ENCODE measurements around the gene PPIL1.

PPIL1 gene

GRCh38 chr6:36888654-36889481 is 14.3 kb upstream of the PPIL1 start:
- DNase-seq (ENCODE audit: low read depth in 1 of 2, low spot score in 1 of 2), result no peak

GRCh38 chr6:36888115-36888643 is 13.6 kb upstream of the PPIL1 start:
- DNase-seq (ENCODE audit: low read depth in 1 of 2, low spot score in 1 of 2), result no peak

GRCh38 chr6:36886950-36887618 is 12.5 kb upstream of the PPIL1 start:
- no peak for DNase-seq (ENCODE audit: low read depth in 1 of 2, low spot score in 1 of 2)

GRCh38 chr6:36885461-36886401 is 11.1 kb upstream of the PPIL1 start, which contains the start of gene C6orf89:
Gene C6orf89 (plus strand): TSS chr6:36885952. CDS start chr6:36899445, 13,493 bp downstream.
- DNase-seq (ENCODE audit: low read depth in 1 of 2, low spot score in 1 of 2), result peak; percentile 86 to 91

GRCh38 chr6:36884610-36885009 is 10.0 kb upstream of the PPIL1 start:
- no peak for DNase-seq (ENCODE audit: low read depth in 1 of 2, low spot score in 1 of 2)

- no peak for DNase-seq (ENCODE audit: low read depth in 1 of 2, low spot score in 1 of 2)
Observed at GRCh38 chr6:36875250-36875633, 639 bp upstream of the PPIL1 start.

- no peak for DNase-seq (ENCODE audit: low read depth in 1 of 2, low spot score in 1 of 2)
Observed at GRCh38 chr6:36873612-36874442, 776 bp downstream of the PPIL1 start.

- DNase-seq (ENCODE audit: low read depth in 1 of 2, low spot score in 1 of 2), result no peak
Observed at GRCh38 chr6:36873115-36873514, 1.5 kb downstream of the PPIL1 start.

- DNase-seq (ENCODE audit: low read depth in 1 of 2, low spot score in 1 of 2), result no peak
Observed at GRCh38 chr6:36871686-36872085, 2.9 kb downstream of the PPIL1 start.

GRCh38 chr6:36867471-36868224 is 7.0 kb downstream of the PPIL1 start:
- no peak for DNase-seq (ENCODE audit: low read depth in 1 of 2, low spot score in 1 of 2)

- DNase-seq (ENCODE audit: low read depth in 1 of 2, low spot score in 1 of 2), result no peak
Observed at GRCh38 chr6:36865835-36866234, 8.8 kb downstream of the PPIL1 start.

- no peak for DNase-seq (ENCODE audit: low read depth in 1 of 2, low spot score in 1 of 2)
Observed at GRCh38 chr6:36863670-36864540, 10.7 kb downstream of the PPIL1 start.

- DNase-seq (ENCODE audit: low read depth in 1 of 2, low spot score in 1 of 2), result no peak
Observed at GRCh38 chr6:36862848-36863382, 11.7 kb downstream of the PPIL1 start.

- DNase-seq (ENCODE audit: low read depth in 1 of 2, low spot score in 1 of 2), result no peak
Observed at GRCh38 chr6:36862164-36862847, 12.3 kb downstream of the PPIL1 start.

- no peak for DNase-seq (ENCODE audit: low read depth in 1 of 2, low spot score in 1 of 2)
Observed at GRCh38 chr6:36860126-36860525, 14.5 kb downstream of the PPIL1 start.

- DNase-seq (ENCODE audit: low read depth in 1 of 2, low spot score in 1 of 2), result no peak
Observed at GRCh38 chr6:36858407-36858981, 16.1 kb downstream of the PPIL1 start.

GRCh38 chr6:36857325-36857724 is 17.3 kb downstream of the PPIL1 start:
- no peak for DNase-seq (ENCODE audit: low read depth in 1 of 2, low spot score in 1 of 2)
